HEK293T (cell line): Measurements from ENCODE around the gene ATP2B2.

ENCODE experiments used
- ARNT ChIP-seq: fragments of 450-650 bp; IDR thresholded peaks from 2 replicates; pipeline ENCODE4 v1.6.1; 2017; ENCODE audit warnings: mild to moderate bottlenecking
- FOXA1 ChIP-seq: fragments of 450-650 bp; IDR thresholded peaks from 2 replicates; pipeline ENCODE4 v1.6.1; 2016; ENCODE audit warnings: mild to moderate bottlenecking
- FOXK2 ChIP-seq: fragments of 450-650 bp; IDR thresholded peaks from 2 replicates; pipeline ENCODE4 v1.6.1; 2016; ENCODE audit warnings: mild to moderate bottlenecking
- FOXM1 ChIP-seq: fragments of 450-650 bp; IDR thresholded peaks from 2 replicates; pipeline ENCODE4 v1.6.1; 2017; ENCODE audit warnings: mild to moderate bottlenecking, borderline replicate concordance
- L3MBTL2 ChIP-seq: fragments of 450-650 bp; conservative IDR thresholded peaks from 2 replicates; pipeline ENCODE4 v1.6.1; 2016; ENCODE audit warnings: mild to moderate bottlenecking
- SP1 ChIP-seq: fragments of 450-650 bp; IDR thresholded peaks from 2 replicates; pipeline ENCODE4 v1.6.1; 2017
- SUZ12 ChIP-seq: fragments of 450-650 bp; IDR thresholded peaks from 2 replicates; pipeline ENCODE4 v1.6.1; 2016; ENCODE audit warnings: mild to moderate bottlenecking
- TARDBP ChIP-seq: fragments of 450-650 bp; IDR thresholded peaks from 2 replicates; pipeline ENCODE4 v1.6.1; 2016
- TF ChIP-seq, protein P1 (sequence below): fragments of 450-650 bp; IDR thresholded peaks from 2 replicates; pipeline ENCODE4 v1.6.1; 2016

DNA sequence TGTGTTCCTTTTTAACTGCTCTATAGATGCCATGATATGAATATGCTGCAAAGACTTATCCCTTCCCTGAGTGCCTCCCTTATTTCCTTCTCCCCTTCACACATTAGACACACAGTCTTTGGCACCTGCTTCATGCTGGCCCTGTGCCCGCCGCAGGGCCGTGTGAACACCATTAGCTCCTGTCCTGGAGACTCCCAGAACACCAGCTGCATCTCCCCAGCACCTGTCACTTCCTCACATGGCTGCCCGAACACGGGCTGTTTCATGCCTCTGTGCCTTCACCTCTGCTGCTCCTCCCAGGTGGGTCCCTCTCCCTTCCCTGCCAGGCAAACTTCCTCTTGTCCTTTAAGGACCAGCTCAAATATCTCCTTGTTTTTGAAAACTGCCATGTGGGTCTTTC lies 144.0 kb downstream of the ATP2B2 start:
- no peak for TF ChIP-seq FOXK2
- TF ChIP-seq FOXA1: no peak
- TF ChIP-seq TARDBP: no peak
- no peak for TF ChIP-seq SP1
- no peak for TF ChIP-seq SUZ12
- no peak for TF ChIP-seq FOXM1
- TF ChIP-seq L3MBTL2: no peak
- TF ChIP-seq ARNT: no peak
- TF ChIP-seq, protein P1, sequence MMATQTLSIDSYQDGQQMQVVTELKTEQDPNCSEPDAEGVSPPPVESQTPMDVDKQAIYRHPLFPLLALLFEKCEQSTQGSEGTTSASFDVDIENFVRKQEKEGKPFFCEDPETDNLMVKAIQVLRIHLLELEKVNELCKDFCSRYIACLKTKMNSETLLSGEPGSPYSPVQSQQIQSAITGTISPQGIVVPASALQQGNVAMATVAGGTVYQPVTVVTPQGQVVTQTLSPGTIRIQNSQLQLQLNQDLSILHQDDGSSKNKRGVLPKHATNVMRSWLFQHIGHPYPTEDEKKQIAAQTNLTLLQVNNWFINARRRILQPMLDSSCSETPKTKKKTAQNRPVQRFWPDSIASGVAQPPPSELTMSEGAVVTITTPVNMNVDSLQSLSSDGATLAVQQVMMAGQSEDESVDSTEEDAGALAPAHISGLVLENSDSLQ: no peak
